IMR-90 (cell line): ENCODE results near the gene PHACTR3. TPM values are rescaled to one million over a fixed set of nuclear protein-coding genes. Genes with fewer than 3 reads are reported as not detected.

Experiments
- ATAC-seq: fragments of 200-7000 bp; cut with Tn5 transposase; 2 replicates; pipeline ENCODE4 v1.9.1; 2020; ENCODE audit warnings: low read depth, mild to moderate bottlenecking, moderate library complexity
- BruUV-seq: library from RNA; stranded (reverse); fragments of 400-500 nt; replicated peaks from 2 replicates; lab custom pipeline; 2021; lab: Mats Ljungman, UMichigan
- CTCF ChIA-PET: fragments of 300-600 bp; formaldehyde crosslinking; extraction: SDS; loops from one replicate; lab custom pipeline; 2021; ENCODE audit warnings: antibody characterized with exemption; lab: Yijun Ruan, JAX
- POLR2A ChIA-PET: fragments of 300-600 bp; sonication (Branson Sonifier 250); formaldehyde crosslinking; loops from one replicate; lab custom pipeline; 2022; ENCODE audit warnings: antibody characterized with exemption; ENCODE audit not compliant: unreplicated experiment; lab: Charles Lee
- DNase-seq: peaks from one replicate; pipeline ENCODE4 v3.0.0; 2013
- H2AFZ ChIP-seq: replicated peaks from 2 replicates; pipeline ENCODE3; 2013; ENCODE audit warnings: low read length, mild to moderate bottlenecking; ENCODE audit not compliant: poor library complexity
- H2AK5ac ChIP-seq: 2 replicates; pipeline ENCODE4 v1.6.1; 2013; ENCODE audit warnings: low read depth, low read length, inconsistent platforms
- H2AK9ac ChIP-seq: replicated peaks from 2 replicates; pipeline ENCODE3; 2013; ENCODE audit warnings: mild to moderate bottlenecking, low read depth, low read length, moderate library complexity; ENCODE audit not compliant: poor library complexity
- H2BK120ac ChIP-seq: 2 replicates; pipeline ENCODE4 v1.6.1; 2013; ENCODE audit warnings: low read depth, low read length, inconsistent platforms
- H2BK15ac ChIP-seq: 3 replicates; pipeline ENCODE4 v1.6.1; 2013; ENCODE audit warnings: low read depth, low read length, inconsistent platforms
- H2BK20ac ChIP-seq: 2 replicates; pipeline ENCODE4 v1.6.1; 2013; ENCODE audit warnings: low read depth, mild to moderate bottlenecking, inconsistent platforms, low read length, moderate library complexity
- H2BK5ac ChIP-seq: 2 replicates; pipeline ENCODE4 v1.6.1; 2013; ENCODE audit warnings: mild to moderate bottlenecking, low read depth, low read length, inconsistent platforms; ENCODE audit not compliant: poor library complexity, severe bottlenecking
- H3K14ac ChIP-seq: replicated peaks from 2 replicates; pipeline ENCODE4 v1.6.1; 2013; ENCODE audit warnings: low read depth, low read length, inconsistent platforms
- H3K18ac ChIP-seq: 2 replicates; pipeline ENCODE4 v1.6.1; 2013; ENCODE audit warnings: low read depth, low read length, control low read depth
- H3K23ac ChIP-seq: 2 replicates; pipeline ENCODE4 v1.6.1; 2013; ENCODE audit warnings: low read depth, low read length, inconsistent platforms
- H3K27ac ChIP-seq: 2 replicates; pipeline ENCODE4 v1.5.1; 2013; ENCODE audit warnings: mild to moderate bottlenecking, control low read depth, low read length; ENCODE audit not compliant: insufficient read depth
- H3K27me3 ChIP-seq: 2 replicates; pipeline ENCODE4 v1.6.1; 2013; ENCODE audit warnings: low read length; ENCODE audit not compliant: control insufficient read depth, insufficient read depth
- H3K36me3 ChIP-seq: 2 replicates; pipeline ENCODE4 v1.6.1; 2013; ENCODE audit warnings: low read length, mixed read lengths; ENCODE audit not compliant: control insufficient read depth, insufficient read depth
- H3K4ac ChIP-seq: 2 replicates; pipeline ENCODE4 v1.6.1; 2013; ENCODE audit warnings: low read depth, low read length, inconsistent platforms
- H3K4me1 ChIP-seq: 2 replicates; pipeline ENCODE4 v1.6.1; 2013; ENCODE audit warnings: low read length, mixed read lengths; ENCODE audit not compliant: control insufficient read depth, insufficient read depth
- H3K4me2 ChIP-seq: 2 replicates; pipeline ENCODE4 v1.6.1; 2013; ENCODE audit warnings: low read depth, mild to moderate bottlenecking, control low read depth, low read length, moderate library complexity
- H3K4me3 ChIP-seq: 2 replicates; pipeline ENCODE4 v1.5.1; 2013; ENCODE audit warnings: low read depth, mild to moderate bottlenecking, control low read depth, low read length, moderate library complexity; ENCODE audit not compliant: insufficient read depth
- H3K56ac ChIP-seq: 2 replicates; pipeline ENCODE4 v1.6.1; 2013; ENCODE audit warnings: low read length, inconsistent platforms; ENCODE audit not compliant: insufficient read depth; ENCODE audit errors: extremely low read depth
- H3K79me1 ChIP-seq, 2 experiments: 2 replicates each; pipeline ENCODE4 v1.6.1; 2013; ENCODE audit warnings: low read length in 2 of 2, inconsistent platforms in 1 of 2, low read depth in 1 of 2
- H3K9ac ChIP-seq: 2 replicates; pipeline ENCODE4 v1.6.1; 2013; ENCODE audit warnings: low read depth, low read length, control low read depth
- H3K9me1 ChIP-seq: 2 replicates; pipeline ENCODE4 v1.6.1; 2013; ENCODE audit warnings: low read length, inconsistent platforms; ENCODE audit not compliant: insufficient read depth
- H3K9me3 ChIP-seq: 2 replicates; pipeline ENCODE4 v1.6.1; 2013; ENCODE audit warnings: low read length; ENCODE audit not compliant: control insufficient read depth, insufficient read depth
- H4K20me1 ChIP-seq: 2 replicates; pipeline ENCODE4 v1.6.1; 2013; ENCODE audit warnings: low read length, inconsistent platforms; ENCODE audit not compliant: insufficient read depth
- H4K5ac ChIP-seq: 2 replicates; pipeline ENCODE4 v1.6.1; 2013; ENCODE audit warnings: mild to moderate bottlenecking, low read depth, low read length, control low read depth
- H4K8ac ChIP-seq, 2 experiments: 2 replicates each; pipeline ENCODE4 v1.6.1; 2013; ENCODE audit warnings: low read depth in 2 of 2, low read length in 2 of 2, control low read depth in 1 of 2, inconsistent platforms in 1 of 2
- H4K91ac ChIP-seq: 2 replicates; pipeline ENCODE4 v1.6.1; 2013; ENCODE audit warnings: low read depth, low read length, inconsistent platforms; ENCODE audit not compliant: insufficient read depth
- BHLHE40 ChIP-seq: fragments of 150-350 bp; IDR thresholded peaks from 2 replicates; pipeline ENCODE4 v1.6.1; 2016; ENCODE audit warnings: mild to moderate bottlenecking, low read depth, low read length
- CEBPB ChIP-seq: IDR thresholded peaks from 2 replicates; pipeline ENCODE4 v1.6.1; 2012; ENCODE audit warnings: low read depth, low read length, improper control_type of control experiment
- CHD1 ChIP-seq: IDR thresholded peaks from 2 replicates; pipeline ENCODE4 v1.6.1; 2012; ENCODE audit warnings: low read depth, low read length, improper control_type of control experiment
- FOS ChIP-seq: fragments of 150-350 bp; IDR thresholded peaks from 2 replicates; pipeline ENCODE4 v1.6.1; 2016; ENCODE audit warnings: low read depth, low read length
- MAFK ChIP-seq: IDR thresholded peaks from 2 replicates; pipeline ENCODE4 v1.6.1; 2012; ENCODE audit warnings: low read depth, low read length, improper control_type of control experiment
- MAZ ChIP-seq: IDR thresholded peaks from 2 replicates; pipeline ENCODE4 v1.6.1; 2012; ENCODE audit warnings: low read depth, mild to moderate bottlenecking, low read length, improper control_type of control experiment, moderate library complexity, borderline replicate concordance
- MXI1 ChIP-seq: IDR thresholded peaks from 2 replicates; pipeline ENCODE4 v1.6.1; 2012; ENCODE audit warnings: low read depth, mild to moderate bottlenecking, low read length, moderate library complexity, borderline replicate concordance
- NFE2L2 ChIP-seq: fragments of 150-350 bp; IDR thresholded peaks from 2 replicates; pipeline ENCODE4 v1.6.1; 2016; ENCODE audit warnings: low read depth, mild to moderate bottlenecking, low read length
- POLR2A ChIP-seq: IDR thresholded peaks from 2 replicates; pipeline ENCODE4 v1.6.1; 2012; ENCODE audit warnings: mild to moderate bottlenecking, low read depth, low read length
- RAD21 ChIP-seq: IDR thresholded peaks from 2 replicates; pipeline ENCODE4 v1.6.1; 2012; ENCODE audit warnings: low read length, improper control_type of control experiment
- RCOR1 ChIP-seq: IDR thresholded peaks from 2 replicates; pipeline ENCODE4 v1.6.1; 2012; ENCODE audit warnings: mild to moderate bottlenecking, low read length, improper control_type of control experiment; ENCODE audit not compliant: insufficient replicate concordance
- RFX5 ChIP-seq: IDR thresholded peaks from 2 replicates; pipeline ENCODE4 v1.8.0; 2012; ENCODE audit warnings: low read depth, mild to moderate bottlenecking, low read length, moderate library complexity
- SMC3 ChIP-seq: fragments of 150-350 bp; IDR thresholded peaks from 2 replicates; pipeline ENCODE4 v1.6.1; 2016; ENCODE audit warnings: low read depth, mild to moderate bottlenecking, antibody characterized with exemption, low read length, moderate library complexity
- WGBS, 2 experiments: methylation state at CpG; one replicate each; pipeline versions ENCODE4 v1.1.5 to v1.1.7; 2013; ENCODE audit warnings: missing lambda C conversion rate in 2 of 2; ENCODE audit not compliant: insufficient read length in 1 of 2; ENCODE audit errors: extremely low coverage in 2 of 2; 5-methylcytosine and 5-hydroxymethylcytosine counted together
- dilution Hi-C: fragments of 300-500 bp; cut with HindIII; formaldehyde crosslinking; loops from one replicate; pipeline ENCODE4 v1.14.3; 2018; ENCODE audit warnings: low sequenced_read_pairs; ENCODE audit not compliant: unreplicated experiment
- in situ Hi-C: fragments of 300-500 bp; cut with MboI; formaldehyde crosslinking; loops from 3 replicates; pipeline ENCODE4 v1.14.3; 2019; ENCODE audit warnings: low sequenced_read_pairs, inconsistent platforms, mixed read lengths
- intact Hi-C: fragments of 100-400 bp; cut with micrococcal nuclease; formaldehyde crosslinking; loops from 2 replicates; pipeline ENCODE4 v1.10.0; 2022
- polyA plus RNA-seq, 3 experiments: library from polyadenylated mRNA; depleted of rRNA; stranded (reverse); fragments of >200 nt; gene quantifications; 2 replicates each; pipeline ENCODE4 v1.2.3, GENCODE V29; 2012; ENCODE audit warnings: low replicate concordance in 1 of 3
- total RNA-seq: library from RNA; depleted of rRNA; stranded (reverse); fragments of >200 nt; gene quantifications from 2 replicates; pipeline ENCODE4 v1.2.3, GENCODE V29; 2012
- TF ChIP-seq, protein P1 (sequence below): conservative IDR thresholded peaks from 2 replicates; pipeline ENCODE4 v1.5.1; 2012; ENCODE audit warnings: mild to moderate bottlenecking, low read depth, low read length, improper control_type of control experiment
- TF ChIP-seq, protein P2 (sequence below): fragments of 150-350 bp; IDR thresholded peaks from 2 replicates; pipeline ENCODE4 v1.6.1; 2017; ENCODE audit warnings: mild to moderate bottlenecking, antibody characterized with exemption, low read length, low read depth
- TF ChIP-seq, protein P3 (sequence below): fragments of 150-350 bp; IDR thresholded peaks from 2 replicates; pipeline ENCODE4 v1.6.1; 2016; ENCODE audit warnings: low read depth, mild to moderate bottlenecking, low read length, moderate library complexity, borderline replicate concordance

PHACTR3 gene
- total and polyA plus RNA-seq, 2 of the 4 experiments (the other 2 are of a cell fraction): not detected

DNA sequence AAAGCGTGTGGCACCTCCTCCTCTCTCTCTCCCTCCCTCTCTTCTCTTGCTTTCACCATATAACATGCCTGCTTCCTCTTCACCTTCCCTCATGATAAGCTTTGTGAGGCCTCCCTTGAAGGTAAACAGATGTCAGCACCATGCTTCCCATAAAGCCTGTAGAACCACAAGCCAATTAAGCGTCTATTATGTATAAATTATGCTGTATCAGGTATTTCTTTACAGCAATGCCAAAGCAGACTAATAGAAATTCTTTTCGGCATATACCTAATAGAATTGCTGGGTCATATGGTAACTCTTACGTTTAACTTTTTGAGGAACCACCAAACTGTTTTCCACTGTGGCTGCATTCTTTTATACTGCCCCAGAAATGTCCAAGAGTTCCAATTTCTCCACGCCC is 254.1 kb downstream of the PHACTR3 start:
- no peak overlapping the region for H4K8ac ChIP-seq
- no peak overlapping the region for H3K4me2 ChIP-seq
- no peak overlapping the region for H3K9ac ChIP-seq
- H2BK20ac ChIP-seq: no peak overlapping the region
- no peak overlapping the region for H2BK120ac ChIP-seq
- H3K79me1 ChIP-seq: no peaks in the 10 kb centered on the region
- H2BK15ac ChIP-seq: no peak overlapping the region
- no peaks in the 10 kb centered on the region for H3K9me3 ChIP-seq
- ATAC-seq (no peak), DNase-seq (no peak)
- H4K5ac ChIP-seq: no peak overlapping the region
- ChIA-PET CTCF (no interaction called here), POLR2A (no interaction called here)
- no peak overlapping the region for H2AK5ac ChIP-seq
- H3K27ac ChIP-seq: no peak overlapping the region
- no peaks in the 10 kb centered on the region for H3K36me3 ChIP-seq
- no peak overlapping the region for H3K18ac ChIP-seq
- TF ChIP-seq CEBPB (no peak), POLR2A (no peak), RAD21 (no peak), BHLHE40 (no peak), RCOR1 (no peak), MAZ (no peak), NFE2L2 (no peak), MXI1 (no peak), RFX5 (no peak), CHD1 (no peak), MAFK (no peak; the same call in 1 of the 2 replicates), FOS (no peak), SMC3 (no peak)
- TF ChIP-seq, protein P1, sequence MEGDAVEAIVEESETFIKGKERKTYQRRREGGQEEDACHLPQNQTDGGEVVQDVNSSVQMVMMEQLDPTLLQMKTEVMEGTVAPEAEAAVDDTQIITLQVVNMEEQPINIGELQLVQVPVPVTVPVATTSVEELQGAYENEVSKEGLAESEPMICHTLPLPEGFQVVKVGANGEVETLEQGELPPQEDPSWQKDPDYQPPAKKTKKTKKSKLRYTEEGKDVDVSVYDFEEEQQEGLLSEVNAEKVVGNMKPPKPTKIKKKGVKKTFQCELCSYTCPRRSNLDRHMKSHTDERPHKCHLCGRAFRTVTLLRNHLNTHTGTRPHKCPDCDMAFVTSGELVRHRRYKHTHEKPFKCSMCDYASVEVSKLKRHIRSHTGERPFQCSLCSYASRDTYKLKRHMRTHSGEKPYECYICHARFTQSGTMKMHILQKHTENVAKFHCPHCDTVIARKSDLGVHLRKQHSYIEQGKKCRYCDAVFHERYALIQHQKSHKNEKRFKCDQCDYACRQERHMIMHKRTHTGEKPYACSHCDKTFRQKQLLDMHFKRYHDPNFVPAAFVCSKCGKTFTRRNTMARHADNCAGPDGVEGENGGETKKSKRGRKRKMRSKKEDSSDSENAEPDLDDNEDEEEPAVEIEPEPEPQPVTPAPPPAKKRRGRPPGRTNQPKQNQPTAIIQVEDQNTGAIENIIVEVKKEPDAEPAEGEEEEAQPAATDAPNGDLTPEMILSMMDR: no peak
- TF ChIP-seq, protein P2, sequence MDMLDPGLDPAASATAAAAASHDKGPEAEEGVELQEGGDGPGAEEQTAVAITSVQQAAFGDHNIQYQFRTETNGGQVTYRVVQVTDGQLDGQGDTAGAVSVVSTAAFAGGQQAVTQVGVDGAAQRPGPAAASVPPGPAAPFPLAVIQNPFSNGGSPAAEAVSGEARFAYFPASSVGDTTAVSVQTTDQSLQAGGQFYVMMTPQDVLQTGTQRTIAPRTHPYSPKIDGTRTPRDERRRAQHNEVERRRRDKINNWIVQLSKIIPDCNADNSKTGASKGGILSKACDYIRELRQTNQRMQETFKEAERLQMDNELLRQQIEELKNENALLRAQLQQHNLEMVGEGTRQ: no peak
- TF ChIP-seq, protein P3, sequence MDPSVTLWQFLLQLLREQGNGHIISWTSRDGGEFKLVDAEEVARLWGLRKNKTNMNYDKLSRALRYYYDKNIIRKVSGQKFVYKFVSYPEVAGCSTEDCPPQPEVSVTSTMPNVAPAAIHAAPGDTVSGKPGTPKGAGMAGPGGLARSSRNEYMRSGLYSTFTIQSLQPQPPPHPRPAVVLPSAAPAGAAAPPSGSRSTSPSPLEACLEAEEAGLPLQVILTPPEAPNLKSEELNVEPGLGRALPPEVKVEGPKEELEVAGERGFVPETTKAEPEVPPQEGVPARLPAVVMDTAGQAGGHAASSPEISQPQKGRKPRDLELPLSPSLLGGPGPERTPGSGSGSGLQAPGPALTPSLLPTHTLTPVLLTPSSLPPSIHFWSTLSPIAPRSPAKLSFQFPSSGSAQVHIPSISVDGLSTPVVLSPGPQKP: no peak
- H3K9me1 ChIP-seq: no peaks in the 10 kb centered on the region
- no peak overlapping the region for H2AFZ ChIP-seq
- H4K91ac ChIP-seq: no peak overlapping the region
- H3K23ac ChIP-seq: no peak overlapping the region
- no peak overlapping the region for H3K14ac ChIP-seq
- intact Hi-C loops (no loop called here), in situ Hi-C loops (no loop called here), dilution Hi-C loops (no loop called here)
- no peaks in the 10 kb centered on the region for H3K4me1 ChIP-seq
- no peak overlapping the region for H3K4ac ChIP-seq
- no TSS peak for BruUV-seq
- H2AK9ac ChIP-seq: no peak overlapping the region
- H3K27me3 ChIP-seq: no peaks in the 10 kb centered on the region
- no peak overlapping the region for H2BK5ac ChIP-seq
- H3K56ac ChIP-seq: no peak overlapping the region
- H4K20me1 ChIP-seq: no peaks in the 10 kb centered on the region
- H3K4me3 ChIP-seq: no peak overlapping the region
- no CpG with 5 or more reads among the region's 5 CpGs for WGBS, 2 experiments
